OCI-LY1 (cell line): Measurements from ENCODE around the gene C13orf42.

ENCODE experiments used
- CTCF ChIP-seq: fragments of 200-600 bp; sonication (generic), shearing (Covaris generic); IDR thresholded peaks from 2 replicates; pipeline ENCODE4 v1.5.1; 2017; ENCODE audit warnings: mild to moderate bottlenecking, antibody characterized with exemption, low read length, moderate library complexity, mixed read lengths
- EZH2 ChIP-seq: fragments of 200-600 bp; sonication (generic), shearing (Covaris generic); IDR thresholded peaks from 2 replicates; pipeline ENCODE4 v1.8.0; 2017; ENCODE audit warnings: borderline replicate concordance, mixed run types, mild to moderate bottlenecking, antibody characterized with exemption, low read length, moderate library complexity, mixed read lengths

GRCh38 chr13:51044023-51044665 lies 66.9 kb downstream of the C13orf42 start:
- peak; percentile 21; the same call in 1 of the 2 replicates for TF ChIP-seq CTCF
- no peak for TF ChIP-seq EZH2
